GM19099 (cell line): Measurements from ENCODE around the gene WDFY4.

Source experiments
- POLR2A ChIP-seq: IDR thresholded peaks from 3 replicates; pipeline ENCODE4 v1.6.1; 2011; ENCODE audit warnings: low read depth; ENCODE audit not compliant: insufficient read length; ENCODE audit errors: extremely low read depth

WDFY4 gene

GRCh38 chr10:48760983-48761382, 76.3 kb downstream of the WDFY4 start:
- no peak for TF ChIP-seq POLR2A

GRCh38 chr10:48762064-48763042, 77.7 kb downstream of the WDFY4 start:
- TF ChIP-seq POLR2A, result no peak

- no peak for TF ChIP-seq POLR2A
These were observed 78.8 kb downstream of the WDFY4 start for GRCh38 chr10:48763403-48763965.

DNA sequence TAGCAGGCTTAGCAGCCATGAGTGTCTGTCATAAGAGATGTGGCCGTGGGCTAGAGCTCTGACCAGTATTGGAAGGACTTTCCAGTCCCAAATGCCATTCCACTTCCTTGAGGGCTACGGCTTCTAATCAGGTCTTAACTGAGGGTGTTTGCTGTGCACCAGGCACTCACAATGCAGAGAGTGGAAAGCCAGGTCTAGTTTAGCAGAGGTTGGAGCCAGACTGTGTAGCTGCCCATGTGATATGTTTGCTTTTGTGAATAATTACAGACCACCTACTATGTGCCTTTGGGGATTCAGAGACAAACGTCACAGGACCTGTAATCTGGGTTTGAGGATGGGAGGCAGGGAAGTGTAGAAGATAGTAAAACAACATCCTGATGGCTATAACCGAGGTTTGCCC, 79.8 kb downstream of the WDFY4 start:
- TF ChIP-seq POLR2A, result no peak

DNA sequence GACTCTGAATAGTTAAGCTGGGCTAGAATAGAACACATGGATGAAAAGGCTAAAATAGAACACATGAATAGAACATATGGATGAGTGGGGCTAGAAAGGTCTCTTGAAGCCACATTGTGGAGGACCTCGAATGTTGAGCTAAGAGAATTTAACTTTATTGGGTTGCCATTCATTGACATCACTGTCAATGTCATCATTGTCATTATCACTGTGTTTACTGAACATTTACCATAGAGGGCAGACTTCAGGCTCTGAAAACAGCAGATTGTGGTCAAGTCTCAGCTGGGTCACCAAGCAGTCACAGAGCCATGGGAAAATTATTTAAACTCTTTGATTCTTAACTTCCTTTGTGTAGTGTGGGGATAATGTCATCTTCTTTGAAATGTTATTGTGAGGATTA, 80.4 kb downstream of the WDFY4 start:
- TF ChIP-seq POLR2A, result no peak

DNA sequence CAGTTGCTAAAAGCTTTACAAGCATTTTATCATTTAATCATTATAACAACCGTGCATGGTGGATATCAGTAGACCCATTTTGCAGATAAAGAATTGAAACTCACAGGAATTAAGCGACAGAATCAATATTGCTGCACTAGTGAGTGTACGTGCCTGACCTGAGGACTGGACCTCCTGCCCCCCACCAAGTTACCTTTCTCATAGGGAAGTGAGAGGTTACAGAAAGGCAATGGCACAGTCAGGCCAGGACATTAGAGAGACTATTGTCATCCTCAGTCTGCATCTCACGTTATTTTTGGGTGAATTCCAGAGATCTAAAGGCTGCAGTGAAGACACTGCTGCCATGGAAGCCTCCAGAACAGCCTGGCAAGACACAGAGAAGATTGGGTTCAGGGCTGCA, 80.9 kb downstream of the WDFY4 start:
- TF ChIP-seq POLR2A, result no peak

GRCh38 chr10:48767373-48768143, 82.9 kb downstream of the WDFY4 start:
- TF ChIP-seq POLR2A, result no peak

- no peak for TF ChIP-seq POLR2A
These were observed 83.6 kb downstream of the WDFY4 start for GRCh38 chr10:48768144-48768766.

DNA sequence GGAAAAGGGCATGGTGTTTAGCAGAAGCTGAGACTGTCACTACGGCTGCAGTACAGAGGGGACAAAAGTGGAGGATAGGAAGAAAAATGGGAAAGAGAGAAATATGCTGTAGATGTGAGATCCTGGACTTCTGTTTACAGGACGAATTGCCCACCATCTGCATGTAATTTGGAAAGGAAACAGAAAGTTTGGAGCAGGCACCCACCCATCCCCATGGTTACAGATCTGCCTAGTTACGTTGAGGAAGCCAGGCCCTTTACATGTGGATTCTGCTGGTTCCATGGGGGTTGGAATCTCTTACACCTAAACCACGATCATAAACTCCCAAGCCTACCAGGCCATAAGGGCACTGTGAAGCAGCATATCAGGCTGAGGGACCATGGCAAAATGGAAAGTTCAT, 84.3 kb downstream of the WDFY4 start:
- no peak for TF ChIP-seq POLR2A

DNA sequence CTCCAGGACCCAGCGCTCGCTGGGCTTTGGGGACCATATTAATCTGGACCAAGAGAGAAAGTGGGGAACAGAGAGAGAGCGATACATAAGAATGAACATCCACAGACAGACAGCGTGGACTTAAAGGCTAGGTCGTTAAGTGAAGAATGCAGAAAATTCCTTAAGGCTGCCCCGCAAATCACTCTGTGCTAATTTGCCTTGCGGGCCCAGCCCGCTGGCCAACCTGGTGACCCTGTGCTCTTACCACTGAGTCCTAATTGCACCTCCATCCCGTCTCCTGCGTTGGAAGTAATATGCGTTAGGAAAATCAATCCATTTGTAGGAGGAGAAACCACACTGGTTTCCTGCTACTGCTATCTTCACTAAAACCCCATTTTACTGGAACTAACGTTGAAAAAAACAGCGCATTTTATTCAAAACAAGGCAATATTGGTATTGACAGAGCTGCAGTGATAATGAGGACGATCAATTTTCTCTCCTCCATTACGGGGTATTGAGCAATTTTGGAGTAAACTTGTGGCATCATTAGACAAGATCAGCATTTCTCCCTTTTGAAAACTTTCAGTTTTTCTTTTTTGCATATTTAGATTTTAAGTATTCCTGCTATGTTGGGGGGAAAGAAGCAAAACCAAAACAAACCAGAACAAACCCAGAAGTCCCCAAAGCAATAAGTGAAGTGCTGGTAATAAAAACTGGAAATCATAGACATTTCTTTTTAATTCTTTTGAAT, 85.2 kb downstream of the WDFY4 start:
- no peak for TF ChIP-seq POLR2A

DNA sequence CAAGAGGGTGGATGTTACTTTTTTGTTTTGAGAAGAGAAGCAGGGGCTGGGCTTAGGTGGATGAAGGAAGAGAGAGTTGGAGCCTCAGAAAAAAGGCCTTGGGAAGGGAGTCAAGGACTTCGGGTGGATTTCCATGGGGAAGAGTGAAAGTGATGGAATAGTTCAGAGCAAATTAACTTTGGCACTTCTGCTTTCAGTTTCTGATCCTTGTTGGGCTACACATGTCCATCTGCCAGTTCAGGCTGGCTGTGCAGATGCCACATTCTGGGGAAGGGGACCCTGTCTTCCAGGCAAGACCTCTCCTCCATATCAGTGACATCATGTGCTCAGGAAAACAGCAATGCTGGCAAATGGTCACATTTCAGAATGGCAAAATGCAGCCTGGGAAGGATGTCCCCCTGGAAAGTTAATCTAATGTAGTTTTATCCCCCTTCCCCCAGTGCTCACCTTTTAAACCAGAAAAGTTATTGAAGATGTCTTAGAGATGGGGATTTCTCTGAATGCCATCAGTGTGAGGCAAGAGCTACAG, 86.0 kb downstream of the WDFY4 start:
- TF ChIP-seq POLR2A, result no peak

DNA sequence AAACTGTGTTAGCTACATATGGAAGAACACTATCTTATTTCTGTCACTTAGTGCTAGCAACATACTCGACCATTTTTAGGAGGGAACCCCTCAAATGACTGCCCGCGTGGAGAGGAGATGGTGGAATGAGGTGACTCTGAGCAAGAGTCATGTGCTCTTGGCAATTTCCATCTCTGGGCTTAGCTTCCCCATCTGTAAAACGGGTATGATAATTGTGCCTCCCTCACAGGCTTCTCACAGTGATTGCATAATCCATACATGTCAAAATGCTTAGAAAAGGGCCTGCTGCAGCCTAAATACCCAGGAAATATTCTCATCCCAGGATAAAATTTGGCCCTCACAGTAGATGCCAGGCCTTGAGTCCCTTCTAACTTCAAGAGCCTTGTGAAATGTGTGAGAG, 86.6 kb downstream of the WDFY4 start:
- no peak for TF ChIP-seq POLR2A

DNA sequence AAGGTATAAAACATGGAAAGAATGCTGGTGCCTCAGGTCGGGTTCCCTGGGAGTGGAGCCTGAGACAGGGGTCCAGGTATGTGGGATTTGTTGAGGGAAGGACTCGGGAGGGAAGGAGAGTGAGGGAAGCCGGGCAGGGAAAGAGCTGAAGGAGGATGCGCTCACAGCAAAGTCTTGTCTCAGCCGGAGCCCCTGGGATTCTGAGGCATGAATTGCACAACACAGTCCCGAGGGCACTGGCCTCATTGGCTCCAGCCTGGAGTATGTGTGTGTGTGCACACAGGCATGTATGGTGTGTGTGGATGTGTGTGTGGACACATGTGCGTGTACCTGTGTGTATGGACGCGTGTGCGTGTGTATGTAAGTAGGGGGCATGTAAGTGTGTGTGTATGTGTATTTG, 87.4 kb downstream of the WDFY4 start:
- no peak for TF ChIP-seq POLR2A

DNA sequence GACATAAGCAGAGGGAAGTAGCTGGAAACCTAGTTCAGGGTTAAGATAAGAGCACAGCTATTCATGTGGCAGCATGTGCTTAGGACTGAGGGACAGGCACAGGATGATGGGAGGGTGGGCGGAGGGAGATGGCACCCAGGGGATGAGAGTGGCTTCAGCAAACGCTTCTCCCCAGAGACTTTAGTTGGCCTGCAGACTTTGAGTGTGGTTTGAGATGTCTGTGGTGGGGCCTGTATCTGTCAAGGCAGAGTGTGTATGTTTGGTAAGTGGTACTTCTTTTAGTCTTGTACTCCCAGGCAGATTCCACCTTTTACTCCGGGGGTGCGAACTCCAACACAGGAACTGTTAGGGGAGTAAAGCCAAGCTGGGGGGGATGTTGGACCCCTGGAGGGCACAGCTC, 88.9 kb downstream of the WDFY4 start:
- no peak for TF ChIP-seq POLR2A
